Epidermal melanocyte (primary cell): ENCODE data around the gene KHDC1L.
"Not testable (repeated sequence)": the region's sequence is repeated elsewhere in the genome, so short reads cannot be mapped to it uniquely, and the experiment has no call there.

Experiments
- DNase-seq: peaks from one replicate; pipeline ENCODE4 v3.0.0; 2011; ENCODE audit warnings: low spot score; ENCODE audit not compliant: insufficient read length

The KHDC1L gene

DNA sequence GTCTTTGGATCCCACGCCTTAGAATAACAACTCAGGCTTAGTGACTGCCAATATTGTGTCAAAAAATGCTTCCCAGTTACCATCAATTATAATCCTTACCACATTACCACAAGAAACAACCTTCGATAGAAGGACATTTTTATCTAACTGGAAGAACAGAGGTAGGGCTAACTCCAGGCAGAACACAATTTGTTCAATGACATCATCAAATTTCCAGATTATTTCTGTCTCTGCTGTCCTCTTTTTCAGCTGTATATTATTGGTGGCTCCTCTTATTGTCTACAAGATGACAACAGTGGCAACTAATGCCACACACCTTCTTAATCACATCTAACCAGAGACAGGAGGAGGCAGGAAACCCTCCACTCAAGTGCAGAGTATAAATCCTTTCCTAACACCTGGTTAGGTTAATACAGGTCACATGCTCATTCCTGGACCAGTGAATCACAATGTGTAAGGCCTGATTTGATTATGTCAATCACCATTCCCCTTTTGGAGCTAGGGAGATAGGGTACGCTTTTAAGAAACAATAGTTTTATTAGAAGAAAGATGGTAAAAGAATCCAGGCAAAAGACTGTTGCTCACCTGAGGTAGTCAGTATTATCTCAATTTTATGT lies 18.0 kb downstream of the KHDC1L start:
- DNase-seq: no peak

DNA sequence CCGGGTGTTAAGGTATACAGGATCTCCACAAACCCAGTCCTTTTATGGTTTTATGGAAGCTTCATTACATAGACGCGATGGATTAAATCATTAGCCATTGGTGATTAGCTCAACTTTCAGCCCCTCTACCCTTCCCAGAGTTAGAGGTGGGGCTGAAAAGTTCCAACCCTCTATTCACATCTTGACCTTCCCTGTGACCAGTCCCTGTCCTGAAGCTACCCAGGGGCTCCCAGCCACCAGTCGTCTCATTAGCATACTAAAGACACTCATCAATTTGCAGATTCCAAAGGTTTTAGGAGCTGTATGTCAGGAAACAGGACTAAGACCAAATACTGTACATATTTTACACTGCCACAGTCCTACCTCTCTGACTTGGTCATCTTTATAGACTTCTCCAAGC lies 21.0 kb downstream of the KHDC1L start:
- no peak for DNase-seq

DNA sequence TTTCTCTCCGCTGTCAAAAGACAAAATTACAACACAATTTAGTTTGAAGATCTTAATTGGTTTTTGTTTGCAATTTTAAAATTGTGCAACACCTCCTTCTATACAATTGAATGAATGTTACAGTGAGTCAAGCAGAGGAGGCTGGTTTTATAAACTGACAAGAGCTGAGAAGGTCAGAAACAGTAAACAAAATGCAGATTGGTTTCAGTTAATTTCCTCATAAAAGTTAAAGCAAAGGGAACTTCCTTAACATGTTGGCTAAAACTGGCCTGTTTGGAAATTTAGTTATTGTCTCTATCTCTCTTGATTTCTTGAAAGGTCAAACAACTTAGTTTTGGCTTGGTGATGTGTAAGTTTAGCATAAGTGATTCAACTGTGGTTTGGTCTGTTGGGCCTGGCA lies 22.2 kb downstream of the KHDC1L start:
- no peak for DNase-seq

DNA sequence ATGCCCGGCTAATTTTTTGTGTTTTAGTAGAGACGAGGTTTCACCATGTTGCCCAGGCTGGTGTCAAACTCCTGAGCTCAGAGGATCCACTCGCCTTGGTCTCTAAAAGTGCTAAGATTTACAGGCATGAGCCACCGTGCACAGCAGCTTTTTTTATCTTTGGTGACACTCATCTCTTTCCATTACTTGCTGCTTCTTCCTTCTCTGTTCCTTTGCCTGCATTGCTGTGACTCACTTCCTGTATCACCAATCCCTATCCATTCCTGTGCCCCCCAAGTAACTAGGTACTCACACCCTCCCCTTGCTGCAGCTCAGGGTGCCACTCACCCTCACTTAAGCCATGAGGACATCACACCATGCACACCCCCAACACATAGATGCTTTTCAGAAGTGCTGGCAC lies 24.6 kb downstream of the KHDC1L start:
- no peak for DNase-seq

DNA sequence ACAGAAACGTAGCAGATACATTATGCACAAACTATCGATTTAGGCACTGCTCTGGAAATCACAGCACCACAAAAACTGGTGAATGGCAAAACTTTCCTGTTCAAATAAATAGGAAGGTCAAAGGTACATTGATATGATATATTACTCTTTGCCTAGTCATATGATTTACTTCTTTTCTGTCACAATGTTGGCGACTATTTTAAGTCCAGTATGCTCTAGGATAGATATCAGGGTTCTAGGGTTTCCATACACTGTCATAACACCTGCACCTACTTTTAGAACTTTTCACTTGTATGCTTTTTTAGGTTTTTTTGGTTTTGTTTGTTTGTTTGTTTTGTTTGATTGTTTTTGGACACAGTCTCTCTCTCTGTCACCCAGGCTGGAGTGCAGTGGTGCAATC lies 25.0 kb downstream of the KHDC1L start:
- DNase-seq: no peak

GRCh38 chr6:73194744-73195143 lies 30.6 kb downstream of the KHDC1L start:
- no peak for DNase-seq

- DNase-seq: not testable (repeated sequence)
These were observed 32.0 kb downstream of the KHDC1L start for GRCh38 chr6:73193302-73193701.

- no peak for DNase-seq
These were observed 43.2 kb downstream of the KHDC1L start for GRCh38 chr6:73182021-73182607.

GRCh38 chr6:73180763-73181619 lies 44.3 kb downstream of the KHDC1L start:
- peak; percentile 67 for DNase-seq

- DNase-seq: no peak
These were observed 45.1 kb downstream of the KHDC1L start for GRCh38 chr6:73180076-73180738.

DNA sequence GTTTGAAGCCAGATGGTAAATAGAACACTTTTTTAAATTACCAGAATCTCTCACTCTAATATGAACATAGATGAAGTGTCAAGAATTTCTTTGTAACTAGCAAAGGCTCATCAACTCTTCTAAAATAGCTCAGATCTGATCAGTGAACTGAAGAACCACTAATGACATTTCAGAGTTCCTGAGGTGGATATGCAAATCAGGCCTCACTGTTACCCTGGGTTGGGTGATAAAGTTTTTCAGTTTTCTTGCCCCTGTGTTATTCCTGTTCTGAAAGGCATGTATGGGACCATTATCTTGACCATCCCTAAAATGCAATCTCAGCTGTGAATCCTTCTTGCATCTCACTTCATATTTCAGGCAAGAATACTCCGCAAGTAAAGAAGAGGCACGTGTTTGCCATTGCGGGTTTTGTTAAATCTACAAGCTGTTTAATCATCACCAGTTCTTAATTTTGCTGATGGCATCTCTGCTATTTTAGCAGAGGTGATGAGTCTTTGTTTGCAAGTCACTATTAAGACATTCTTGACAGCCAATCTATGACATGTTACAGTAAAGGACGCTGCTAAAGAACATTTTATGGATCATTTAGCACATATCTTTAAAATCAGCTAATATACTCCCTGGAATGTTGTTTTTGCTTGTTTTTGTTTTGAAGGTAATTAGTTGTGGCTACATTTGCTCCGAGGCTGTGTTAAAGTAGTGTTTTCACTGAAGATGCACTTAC lies 47.9 kb downstream of the KHDC1L start:
- DNase-seq: no peak

DNA sequence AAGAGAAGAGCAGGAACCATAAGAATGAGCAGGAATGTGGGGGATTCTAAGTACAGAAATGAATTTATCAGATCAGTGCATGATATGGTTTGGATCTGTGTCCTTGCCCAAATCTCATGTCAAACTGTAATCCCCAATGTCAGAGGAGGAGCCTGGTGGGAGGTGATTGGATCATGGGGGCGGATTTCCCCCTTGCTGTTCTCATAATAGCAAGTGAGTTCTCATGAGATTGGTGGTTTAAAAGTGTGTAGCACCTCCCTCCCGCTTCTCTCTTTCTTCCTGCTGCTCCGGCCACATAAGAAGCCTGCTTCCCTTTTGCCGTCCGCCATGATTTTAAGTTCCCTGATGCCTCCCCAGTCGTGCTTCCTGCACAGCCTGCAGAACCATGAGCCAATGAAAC lies 49.2 kb downstream of the KHDC1L start:
- DNase-seq: no peak

DNA sequence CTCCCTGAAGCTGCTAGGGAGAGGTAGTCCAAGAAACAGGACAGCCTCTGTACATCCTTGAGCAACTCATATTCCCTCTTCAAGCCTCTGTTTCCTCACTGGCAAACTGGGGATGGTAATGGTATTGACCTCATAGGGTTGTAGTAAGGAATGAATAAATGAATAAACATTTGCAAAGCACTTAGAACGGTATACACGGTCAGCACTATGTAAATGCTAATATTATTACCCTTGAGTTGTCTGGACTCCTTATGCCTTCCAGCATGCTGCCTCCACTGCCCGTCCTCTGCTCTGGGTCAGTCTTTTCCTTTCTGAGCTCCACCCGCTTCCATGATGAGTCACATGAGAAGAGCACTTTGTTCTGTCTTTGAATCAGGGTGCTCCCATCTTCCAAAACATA lies 50.6 kb downstream of the KHDC1L start:
- no peak for DNase-seq
